GM12864 (cell line): ENCODE data around the gene FRAT2.

Experiments
- DNase-seq: peaks from one replicate; pipeline ENCODE4 v3.0.0-alpha.2; 2011; ENCODE audit warnings: low read depth
- H3K4me3 ChIP-seq: 2 replicates; pipeline ENCODE4 v1.5.1; 2011; ENCODE audit warnings: mild to moderate bottlenecking, low read depth, low read length, control low read depth
- TF ChIP-seq, protein P1 (sequence below): IDR thresholded peaks from 2 replicates; pipeline ENCODE4 v1.5.1; 2011; ENCODE audit warnings: low read depth, mild to moderate bottlenecking, moderate library complexity, low read length, control low read depth, inconsistent platforms; ENCODE audit errors: missing control alignments

FRAT2 gene

DNA sequence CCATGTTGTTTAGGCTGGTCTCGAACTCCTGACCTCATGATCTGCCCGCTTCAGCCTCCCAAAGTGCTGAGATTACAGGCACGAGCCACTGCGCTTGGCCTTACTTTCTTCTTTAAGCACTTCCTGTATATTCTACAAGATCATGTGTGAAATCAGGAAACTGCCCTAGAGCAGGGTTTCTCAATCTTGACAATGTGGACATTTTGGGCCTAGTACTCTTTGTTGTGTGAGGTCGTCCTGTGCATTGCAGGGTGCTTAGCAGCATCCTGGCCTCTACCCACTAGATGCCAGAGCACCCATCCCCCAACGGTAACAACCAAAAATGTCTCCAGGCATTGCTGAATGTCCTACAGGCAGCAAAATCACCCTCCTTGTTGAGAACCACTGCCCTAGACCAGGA lies 41.9 kb upstream of the FRAT2 start:
- TF ChIP-seq, protein P1, sequence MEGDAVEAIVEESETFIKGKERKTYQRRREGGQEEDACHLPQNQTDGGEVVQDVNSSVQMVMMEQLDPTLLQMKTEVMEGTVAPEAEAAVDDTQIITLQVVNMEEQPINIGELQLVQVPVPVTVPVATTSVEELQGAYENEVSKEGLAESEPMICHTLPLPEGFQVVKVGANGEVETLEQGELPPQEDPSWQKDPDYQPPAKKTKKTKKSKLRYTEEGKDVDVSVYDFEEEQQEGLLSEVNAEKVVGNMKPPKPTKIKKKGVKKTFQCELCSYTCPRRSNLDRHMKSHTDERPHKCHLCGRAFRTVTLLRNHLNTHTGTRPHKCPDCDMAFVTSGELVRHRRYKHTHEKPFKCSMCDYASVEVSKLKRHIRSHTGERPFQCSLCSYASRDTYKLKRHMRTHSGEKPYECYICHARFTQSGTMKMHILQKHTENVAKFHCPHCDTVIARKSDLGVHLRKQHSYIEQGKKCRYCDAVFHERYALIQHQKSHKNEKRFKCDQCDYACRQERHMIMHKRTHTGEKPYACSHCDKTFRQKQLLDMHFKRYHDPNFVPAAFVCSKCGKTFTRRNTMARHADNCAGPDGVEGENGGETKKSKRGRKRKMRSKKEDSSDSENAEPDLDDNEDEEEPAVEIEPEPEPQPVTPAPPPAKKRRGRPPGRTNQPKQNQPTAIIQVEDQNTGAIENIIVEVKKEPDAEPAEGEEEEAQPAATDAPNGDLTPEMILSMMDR, result no peak
- H3K4me3 ChIP-seq, result no peak overlapping the region
- DNase-seq, result no peak

DNA sequence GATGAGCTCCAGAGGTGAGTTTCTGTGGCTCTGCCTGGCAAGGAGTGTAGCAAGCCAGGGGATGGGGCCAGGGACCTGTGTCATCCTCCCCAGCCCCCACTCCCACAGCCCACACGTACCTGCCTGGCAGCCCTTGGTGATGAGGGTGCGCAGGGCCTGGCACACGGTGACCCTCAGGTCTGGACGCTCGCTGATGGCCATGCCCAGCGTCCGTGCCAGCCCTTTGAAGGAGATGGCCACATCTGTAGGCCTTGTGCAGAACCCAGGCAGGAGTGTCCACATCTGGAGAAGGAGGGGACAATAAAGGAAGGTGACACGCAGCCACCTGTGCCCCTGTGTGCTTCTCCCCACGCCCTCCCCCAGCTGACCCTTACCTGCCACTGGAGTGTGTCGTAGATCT lies 38.9 kb upstream of the FRAT2 start:
- H3K4me3 ChIP-seq, result no peak overlapping the region
- TF ChIP-seq, protein P1, result no peak
- no peak for DNase-seq

DNA sequence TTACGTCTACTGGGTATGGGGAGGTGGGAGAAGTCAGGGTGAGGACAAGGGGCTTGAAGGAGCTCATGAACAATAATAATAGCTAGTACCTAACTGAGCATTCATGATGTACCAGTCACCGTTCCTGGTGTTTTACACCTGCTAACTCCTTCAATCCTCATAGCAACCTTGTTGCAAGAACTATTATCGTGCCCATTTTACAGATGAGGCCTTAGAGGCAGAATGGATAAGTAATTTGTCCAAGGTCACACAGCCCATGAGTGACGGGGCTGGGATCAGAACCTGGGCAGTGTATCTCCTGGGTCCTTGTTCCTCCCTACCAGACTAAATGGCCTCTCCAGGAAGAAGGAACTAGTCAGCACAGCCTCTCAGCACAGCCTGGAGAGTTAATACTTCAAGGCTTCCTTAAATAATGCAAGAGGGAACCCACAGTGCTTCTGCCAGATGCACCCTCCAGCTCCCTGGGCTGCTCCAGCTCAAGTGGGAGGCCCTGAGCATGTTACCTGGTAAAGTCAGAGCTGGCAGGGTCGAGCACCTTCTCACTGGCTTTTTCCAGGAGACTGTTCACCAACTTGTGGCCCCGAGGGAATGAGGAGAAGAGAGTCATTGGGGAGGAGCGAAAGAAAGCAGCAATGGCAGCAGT lies 37.8 kb upstream of the FRAT2 start:
- TF ChIP-seq, protein P1, result no peak
- H3K4me3 ChIP-seq, result no peak overlapping the region
- DNase-seq, result no peak

DNA sequence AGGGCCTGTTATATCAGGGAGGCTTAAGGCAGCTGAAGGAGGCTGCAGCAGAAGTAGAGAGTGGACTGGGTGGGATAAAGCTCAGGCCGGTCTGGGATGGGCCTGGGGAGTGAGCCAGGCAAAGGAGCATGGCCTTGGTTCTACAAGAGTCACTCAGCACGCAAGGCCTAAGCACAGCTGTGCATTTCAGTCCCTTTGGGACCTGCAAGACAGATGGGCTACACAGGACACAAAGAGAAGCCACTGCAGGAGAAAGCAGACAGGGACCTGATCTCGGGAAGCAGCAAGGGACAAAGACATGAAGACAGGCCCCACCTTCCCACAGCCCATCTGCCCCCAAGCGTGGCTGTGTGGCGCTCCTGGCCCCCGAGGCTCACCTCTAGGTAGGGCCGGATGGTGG lies 37.2 kb upstream of the FRAT2 start:
- no peak overlapping the region for H3K4me3 ChIP-seq
- TF ChIP-seq, protein P1, result no peak

GRCh38 chr10:97367126-97367649 lies 32.7 kb upstream of the FRAT2 start:
- DNase-seq, result no peak
- TF ChIP-seq, protein P1, result no peak
- no peak overlapping the region for H3K4me3 ChIP-seq

More for the DNA sequence above, 37.2 kb upstream of the FRAT2 start:
- DNase-seq, result no peak

DNA sequence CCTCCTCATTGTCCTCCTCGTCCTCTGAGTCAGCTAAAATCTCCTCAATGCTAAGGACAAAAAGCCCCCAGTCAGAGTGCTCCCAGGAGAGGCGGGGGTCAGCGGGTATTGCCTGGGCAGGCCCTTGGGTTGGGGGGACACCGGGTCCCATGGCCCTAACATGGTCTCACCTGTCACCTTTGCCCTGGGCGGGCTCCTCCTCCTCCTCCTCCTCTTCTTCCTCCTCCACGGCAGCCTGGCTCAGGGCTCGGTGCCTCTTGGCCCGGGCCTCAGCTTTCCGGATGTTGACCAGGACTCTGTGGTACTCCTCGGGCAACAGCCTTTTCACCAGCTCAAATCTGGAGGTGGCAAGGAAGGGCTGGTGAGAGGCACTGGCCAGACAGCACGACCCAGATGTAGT lies 32.0 kb upstream of the FRAT2 start:
- TF ChIP-seq, protein P1, result no peak
- H3K4me3 ChIP-seq, result no peak overlapping the region
- DNase-seq, result no peak
